ENCODE measurements around the gene ZRANB1.

GRCh38 chr10:124995605-124996004 lies 53.7 kb downstream of the ZRANB1 start:
- TF ChIP-seq EZH2phosphoT487 (IDR thresholded peaks at IDR 0.05; ENCODE audit: insufficient read depth, low read depth) (no peak), EZH2 (IDR thresholded peaks at IDR 0.05; ENCODE audit: insufficient read depth, poor library complexity, severe bottlenecking) (no peak)

Data from GM23248 (cell line).